Aorta (tissue), 5 donors: ENCODE data around the gene CXCR6. TPM values are rescaled to one million over a fixed set of nuclear protein-coding genes. Genes with fewer than 3 reads are reported as not detected.

Source experiments
- ATAC-seq: fragments of 200-7000 bp; cut with Tn5 transposase; one replicate; pipeline ENCODE4 v1.9.1; 2022; ENCODE audit warnings: moderate library complexity; ENCODE audit not compliant: low FRiP score
- DNase-seq, 2 donors: peaks; one replicate each; pipeline ENCODE4 v3.0.0-alpha.2; 2020
- H3K27ac ChIP-seq, 2 donors: one replicate each; pipeline ENCODE4 v1.5.1; 2013; ENCODE audit warnings: low read length in 2 of 2, mild to moderate bottlenecking in 2 of 2, moderate library complexity in 2 of 2, control low read depth in 1 of 2, inconsistent platforms in 1 of 2, low read depth in 1 of 2
- H3K27me3 ChIP-seq, 2 donors: one replicate each; pipeline ENCODE4 v1.6.1; 2013; ENCODE audit warnings: control low read depth in 1 of 2, low read length in 1 of 2, mild to moderate bottlenecking in 1 of 2, moderate library complexity in 1 of 2; ENCODE audit not compliant: insufficient read depth in 2 of 2, control insufficient read depth in 1 of 2
- H3K36me3 ChIP-seq, 2 donors: one replicate each; pipeline ENCODE4 v1.6.1; 2013; ENCODE audit warnings: control low read depth in 1 of 2, low read length in 1 of 2, mild to moderate bottlenecking in 1 of 2; ENCODE audit not compliant: insufficient read depth in 2 of 2, control insufficient read depth in 1 of 2
- H3K4me1 ChIP-seq, 2 donors: one replicate each; pipeline ENCODE4 v1.6.1; 2013; ENCODE audit warnings: low read length in 2 of 2, control low read depth in 1 of 2, mild to moderate bottlenecking in 1 of 2, moderate library complexity in 1 of 2; ENCODE audit not compliant: insufficient read depth in 2 of 2, control insufficient read depth in 1 of 2
- H3K4me3 ChIP-seq, 2 donors: one replicate each; pipeline ENCODE4 v1.5.1; 2013; ENCODE audit warnings: low read length in 2 of 2, control low read depth in 1 of 2, mild to moderate bottlenecking in 1 of 2
- H3K9me3 ChIP-seq: one replicate; pipeline ENCODE4 v1.6.1; 2013; ENCODE audit warnings: mild to moderate bottlenecking, low read length; ENCODE audit not compliant: control insufficient read depth
- WGBS, 2 donors: extraction: QIAGEN DNeasy Blood & Tissue Kit; methylation state at CpG; one replicate each; pipeline ENCODE4 v1.1.7; 2013; 5-methylcytosine and 5-hydroxymethylcytosine counted together
- intact Hi-C, 2 donors: fragments of 100-400 bp; cut with DNase I; formaldehyde crosslinking; loops; one replicate each; pipeline versions ENCODE4 v1.14.2 to v1.15.0; 2022
- polyA plus RNA-seq, 2 donors: library from polyadenylated mRNA; stranded (reverse); fragments of 200-250 nt; gene quantifications; one replicate each; pipeline ENCODE4 v1.2.3, GENCODE V29; 2013
- total RNA-seq, 2 donors: library from RNA; stranded (reverse); fragmentation: NEBNext Ultra II Directional; extraction: Animal tissue kit (Norgen Biotek cat#: 25700); gene quantifications; one replicate each; pipeline ENCODE4 v1.2.1, GENCODE V29; 2021
- donor health status: healthy with polysubstance abuse.
- donor health status: Bipolar disorder and iron deficiency.
- donor health status: DM: no; HTN: no; CAD: no.
- donor health status: DM: no; HTN: no; CAD: no.
- donor health status: DM: yes; HTN: yes; CAD: no.

The CXCR6 gene
- total and polyA plus RNA-seq, 4 donors = 1.4 to 2.9 (median 2.8) TPM; not detected in 1

- H3K27ac ChIP-seq = no peak overlapping the region
- DNase-seq = peak; percentile 13 to 42
Observed at GRCh38 chr3:45940004-45940780, 3.1 kb upstream of the CXCR6 start.

GRCh38 chr3:45940781-45941365, 2.4 kb upstream of the CXCR6 start:
- H3K9me3 ChIP-seq = no peaks in the 10 kb centered on the region
- WGBS, 2 donors = 80 to 90% methylated on average over 6 of the region's 6 CpGs
- ATAC-seq = no peak
- H3K27me3 ChIP-seq = no peaks in the 10 kb centered on the region
- intact Hi-C loops = loop anchor here (2.0 kb wide), 2 partner anchors 28 to 138 kb away; no protein-coding TSS in a partner anchor
- no peaks in the 10 kb centered on the region for H3K4me1 ChIP-seq
- H3K4me3 ChIP-seq = no peak overlapping the region
- H3K36me3 ChIP-seq = peaks cover 0 to 3% of the 10 kb centered on the region in 2 donors
- H3K27ac ChIP-seq = no peak overlapping the region
- DNase-seq = peak in 1 of 2 donors; percentile 6

More at GRCh38 chr3:45940004-45940780, 3.1 kb upstream of the CXCR6 start:
- H3K9me3 ChIP-seq = no peaks in the 10 kb centered on the region
- no peaks in the 10 kb centered on the region for H3K27me3 ChIP-seq
- ATAC-seq = no peak
- no peaks in the 10 kb centered on the region for H3K4me1 ChIP-seq
- 84 to 85% methylated on average over 7 of the region's 7 CpGs for WGBS, 2 donors
- no peak overlapping the region for H3K4me3 ChIP-seq
- H3K36me3 ChIP-seq = peaks cover 0 to 5% of the 10 kb centered on the region in 2 donors
- intact Hi-C loops = loop anchor here (2.0 kb wide), 2 partner anchors 29 to 139 kb away; no protein-coding TSS in a partner anchor

GRCh38 chr3:45942051-45942825, 1.0 kb upstream of the CXCR6 start:
- peak overlapping the region in 1 of 2 donors; percentile 1 for H3K27ac ChIP-seq
- H3K27me3 ChIP-seq = no peaks in the 10 kb centered on the region
- DNase-seq (no peak), ATAC-seq (no peak)
- 46 to 48% methylated on average over 6 of the region's 6 CpGs for WGBS, 2 donors
- no peaks in the 10 kb centered on the region for H3K4me1 ChIP-seq
- no peaks in the 10 kb centered on the region for H3K9me3 ChIP-seq
- peaks cover 0 to 9% of the 10 kb centered on the region in 2 donors for H3K36me3 ChIP-seq
- no peak overlapping the region for H3K4me3 ChIP-seq
- intact Hi-C loops = no loop called here

- ATAC-seq = no peak
- no peak for DNase-seq
- Histone ChIP-seq H3K27ac (no peak overlapping the region), H3K27me3 (no peaks in the 10 kb centered on the region), H3K36me3 (peaks cover 0 to 7% of the 10 kb centered on the region in 2 donors), H3K9me3 (no peaks in the 10 kb centered on the region), H3K4me3 (no peak overlapping the region), H3K4me1 (no peaks in the 10 kb centered on the region)
- WGBS, 2 donors = 94% methylated on average over 5 of the region's 5 CpGs
- intact Hi-C loops = loop anchor here in 1 of 2 donors (5.0 kb wide), 1 partner anchor 52 kb away; the partner anchor contains the start of gene FYCO1
Observed at GRCh38 chr3:45944830-45945620, 1.8 kb downstream of the CXCR6 start.

DNA sequence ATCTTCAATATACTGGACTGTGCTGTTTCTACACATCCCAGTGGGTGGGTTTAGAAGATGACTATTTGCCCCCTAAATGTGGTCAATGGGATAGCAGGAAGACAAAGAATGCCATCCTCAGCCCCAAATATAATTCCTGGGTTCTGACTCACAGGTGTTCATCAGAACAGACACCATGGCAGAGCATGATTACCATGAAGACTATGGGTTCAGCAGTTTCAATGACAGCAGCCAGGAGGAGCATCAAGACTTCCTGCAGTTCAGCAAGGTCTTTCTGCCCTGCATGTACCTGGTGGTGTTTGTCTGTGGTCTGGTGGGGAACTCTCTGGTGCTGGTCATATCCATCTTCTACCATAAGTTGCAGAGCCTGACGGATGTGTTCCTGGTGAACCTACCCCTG, 3.0 kb downstream of the CXCR6 start:
- Histone ChIP-seq H3K27ac (no peak overlapping the region), H3K36me3 (peaks cover 0 to 8% of the 10 kb centered on the region in 2 donors), H3K9me3 (no peaks in the 10 kb centered on the region), H3K27me3 (no peaks in the 10 kb centered on the region), H3K4me3 (no peak overlapping the region), H3K4me1 (peaks cover 0 to 3% of the 10 kb centered on the region in 2 donors)
- DNase-seq (no peak), ATAC-seq (no peak)
- intact Hi-C loops = loop anchor here in 1 of 2 donors (5.0 kb wide), 1 partner anchor 51 kb away; the partner anchor contains the start of gene FYCO1
- 94 to 100% methylated on average over 1 of the region's 1 CpG for WGBS, 2 donors

GRCh38 chr3:45946875-45947274, 3.6 kb downstream of the CXCR6 start:
- ATAC-seq (no peak), DNase-seq (no peak)
- Histone ChIP-seq H3K36me3 (peaks cover 4 to 12% of the 10 kb centered on the region in 2 donors), H3K9me3 (no peaks in the 10 kb centered on the region), H3K4me1 (peaks cover 0 to 3% of the 10 kb centered on the region in 2 donors), H3K27ac (peak overlapping the region in 1 of 2 donors; percentile 6), H3K27me3 (no peaks in the 10 kb centered on the region), H3K4me3 (no peak overlapping the region)
- WGBS, 2 donors = 95 to 100% methylated on average over 3 of the region's 3 CpGs
- intact Hi-C loops = loop anchor here in 1 of 2 donors (5.0 kb wide), 1 partner anchor 50 kb away; the partner anchor contains the start of gene FYCO1

GRCh38 chr3:45947361-45947760, 4.1 kb downstream of the CXCR6 start:
- Histone ChIP-seq H3K27me3 (no peaks in the 10 kb centered on the region), H3K9me3 (no peaks in the 10 kb centered on the region), H3K36me3 (peaks cover 5 to 12% of the 10 kb centered on the region in 2 donors), H3K27ac (peak overlapping the region in 1 of 2 donors; percentile 62), H3K4me3 (no peak overlapping the region), H3K4me1 (peaks cover 0 to 3% of the 10 kb centered on the region in 2 donors)
- intact Hi-C loops = loop anchor here in 1 of 2 donors (5.0 kb wide), 1 partner anchor 50 kb away; the partner anchor contains the start of gene FYCO1
- DNase-seq (no peak), ATAC-seq (no peak)
- 87 to 93% methylated on average over 3 of the region's 3 CpGs for WGBS, 2 donors
